Measurements from ENCODE around the gene GNB1L. TPM values are rescaled to one million over a fixed set of nuclear protein-coding genes. Genes with fewer than 3 reads are reported as not detected.

The GNB1L gene
- total and polyA plus RNA-seq, 2 of the 13 experiments (the other 11 are each of a cell fraction or from before 2014, with no cell fraction given) = 2.5 to 7.4 TPM

DNA sequence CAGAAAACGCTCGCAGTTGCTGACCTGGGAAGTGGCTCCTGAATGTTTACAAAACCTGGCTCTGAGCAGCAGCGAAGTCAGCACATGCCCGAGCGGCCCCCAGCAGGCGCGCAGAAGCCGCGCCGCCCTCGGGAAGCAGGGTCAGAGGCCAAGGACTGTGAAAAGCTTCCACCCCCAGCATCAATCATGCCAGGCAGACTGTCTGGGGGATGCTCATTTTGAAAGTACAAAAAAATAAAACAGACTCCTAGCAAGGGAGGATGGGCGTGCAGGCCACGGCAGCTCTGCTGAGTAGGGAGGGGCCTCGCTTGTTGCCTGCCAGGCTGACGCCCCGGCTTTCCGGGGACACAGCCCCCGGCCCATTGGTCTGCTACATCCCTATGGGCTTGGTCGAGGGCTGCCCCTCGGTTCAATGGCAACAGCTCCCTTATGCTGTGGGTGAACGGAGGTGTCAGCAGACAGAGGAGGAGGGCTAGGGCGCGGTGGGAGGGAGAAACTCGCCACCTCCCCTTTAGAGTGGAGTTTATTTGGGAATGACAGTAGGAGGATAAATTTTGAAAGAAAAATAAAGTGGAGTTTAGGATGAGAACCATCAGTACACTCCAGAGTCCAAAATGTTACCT is 37.7 kb upstream of the GNB1L start (continued):
- TF ChIP-seq ZBTB42 (CRISPR knock-in tag; IDR thresholded peaks at IDR 0.05) (peak; percentile 79; the same call in 1 of the 2 replicates), SMARCC2 (IDR thresholded peaks at IDR 0.05) (no peak), ZNF564 (CRISPR knock-in tag; IDR thresholded peaks at IDR 0.05) (peak; percentile 95; the same call in 1 of the 2 replicates), ZNF777 (CRISPR knock-in tag; IDR thresholded peaks at IDR 0.05) (peak; percentile 72), AHR (CRISPR knock-in tag; IDR thresholded peaks at IDR 0.05) (0 out of 2 replicates have a peak, but pooled peaks have one; percentile 59), GTF3A (CRISPR knock-in tag; conservative IDR thresholded peaks at IDR 0.05) (no peak), ZNF543 (CRISPR knock-in tag; IDR thresholded peaks at IDR 0.05) (peak; percentile 80; the same call in 1 of the 2 replicates), ZNF274 (CRISPR knock-in tag; IDR thresholded peaks at IDR 0.05) (peak; percentile 98), HNRNPL (IDR thresholded peaks at IDR 0.05; ENCODE audit: low read depth, low read length) (peak; percentile 89), CBX2 (IDR thresholded peaks at IDR 0.05; ENCODE audit: low read depth, low read length) (no peak), CBX2 (CRISPR knock-in tag; IDR thresholded peaks at IDR 0.05; ENCODE audit: low read depth) (no peak), TAF15 (IDR thresholded peaks at IDR 0.05; ENCODE audit: low read depth, low read length, poor library complexity, severe bottlenecking) (no peak)
- TF ChIP-seq, protein P1, sequence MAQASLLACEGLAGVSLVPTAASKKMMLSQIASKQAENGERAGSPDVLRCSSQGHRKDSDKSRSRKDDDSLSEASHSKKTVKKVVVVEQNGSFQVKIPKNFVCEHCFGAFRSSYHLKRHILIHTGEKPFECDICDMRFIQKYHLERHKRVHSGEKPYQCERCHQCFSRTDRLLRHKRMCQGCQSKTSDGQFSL (CRISPR knock-in tag; IDR thresholded peaks at IDR 0.05) = peak; percentile 48; the same call in 1 of the 2 replicates
- TF ChIP-seq, protein P2, sequence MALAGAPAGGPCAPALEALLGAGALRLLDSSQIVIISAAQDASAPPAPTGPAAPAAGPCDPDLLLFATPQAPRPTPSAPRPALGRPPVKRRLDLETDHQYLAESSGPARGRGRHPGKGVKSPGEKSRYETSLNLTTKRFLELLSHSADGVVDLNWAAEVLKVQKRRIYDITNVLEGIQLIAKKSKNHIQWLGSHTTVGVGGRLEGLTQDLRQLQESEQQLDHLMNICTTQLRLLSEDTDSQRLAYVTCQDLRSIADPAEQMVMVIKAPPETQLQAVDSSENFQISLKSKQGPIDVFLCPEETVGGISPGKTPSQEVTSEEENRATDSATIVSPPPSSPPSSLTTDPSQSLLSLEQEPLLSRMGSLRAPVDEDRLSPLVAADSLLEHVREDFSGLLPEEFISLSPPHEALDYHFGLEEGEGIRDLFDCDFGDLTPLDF (CRISPR knock-in tag; IDR thresholded peaks at IDR 0.05) = peak; percentile 86
- TF ChIP-seq, protein P3, sequence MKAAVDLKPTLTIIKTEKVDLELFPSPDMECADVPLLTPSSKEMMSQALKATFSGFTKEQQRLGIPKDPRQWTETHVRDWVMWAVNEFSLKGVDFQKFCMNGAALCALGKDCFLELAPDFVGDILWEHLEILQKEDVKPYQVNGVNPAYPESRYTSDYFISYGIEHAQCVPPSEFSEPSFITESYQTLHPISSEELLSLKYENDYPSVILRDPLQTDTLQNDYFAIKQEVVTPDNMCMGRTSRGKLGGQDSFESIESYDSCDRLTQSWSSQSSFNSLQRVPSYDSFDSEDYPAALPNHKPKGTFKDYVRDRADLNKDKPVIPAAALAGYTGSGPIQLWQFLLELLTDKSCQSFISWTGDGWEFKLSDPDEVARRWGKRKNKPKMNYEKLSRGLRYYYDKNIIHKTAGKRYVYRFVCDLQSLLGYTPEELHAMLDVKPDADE (CRISPR knock-in tag; IDR thresholded peaks at IDR 0.05) = peak; percentile 86; the same call in 1 of the 2 replicates
- TF ChIP-seq, protein P4, sequence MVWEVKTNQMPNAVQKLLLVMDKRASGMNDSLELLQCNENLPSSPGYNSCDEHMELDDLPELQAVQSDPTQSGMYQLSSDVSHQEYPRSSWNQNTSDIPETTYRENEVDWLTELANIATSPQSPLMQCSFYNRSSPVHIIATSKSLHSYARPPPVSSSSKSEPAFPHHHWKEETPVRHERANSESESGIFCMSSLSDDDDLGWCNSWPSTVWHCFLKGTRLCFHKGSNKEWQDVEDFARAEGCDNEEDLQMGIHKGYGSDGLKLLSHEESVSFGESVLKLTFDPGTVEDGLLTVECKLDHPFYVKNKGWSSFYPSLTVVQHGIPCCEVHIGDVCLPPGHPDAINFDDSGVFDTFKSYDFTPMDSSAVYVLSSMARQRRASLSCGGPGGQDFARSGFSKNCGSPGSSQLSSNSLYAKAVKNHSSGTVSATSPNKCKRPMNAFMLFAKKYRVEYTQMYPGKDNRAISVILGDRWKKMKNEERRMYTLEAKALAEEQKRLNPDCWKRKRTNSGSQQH (CRISPR knock-in tag; IDR thresholded peaks at IDR 0.05; ENCODE audit: low read depth) = no peak; the same call in 1 of the 2 replicates
- TF ChIP-seq, protein P5, sequence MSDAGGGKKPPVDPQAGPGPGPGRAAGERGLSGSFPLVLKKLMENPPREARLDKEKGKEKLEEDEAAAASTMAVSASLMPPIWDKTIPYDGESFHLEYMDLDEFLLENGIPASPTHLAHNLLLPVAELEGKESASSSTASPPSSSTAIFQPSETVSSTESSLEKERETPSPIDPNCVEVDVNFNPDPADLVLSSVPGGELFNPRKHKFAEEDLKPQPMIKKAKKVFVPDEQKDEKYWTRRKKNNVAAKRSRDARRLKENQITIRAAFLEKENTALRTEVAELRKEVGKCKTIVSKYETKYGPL (CRISPR knock-in tag; IDR thresholded peaks at IDR 0.05) = peak; percentile 89
- TF ChIP-seq, protein P6, sequence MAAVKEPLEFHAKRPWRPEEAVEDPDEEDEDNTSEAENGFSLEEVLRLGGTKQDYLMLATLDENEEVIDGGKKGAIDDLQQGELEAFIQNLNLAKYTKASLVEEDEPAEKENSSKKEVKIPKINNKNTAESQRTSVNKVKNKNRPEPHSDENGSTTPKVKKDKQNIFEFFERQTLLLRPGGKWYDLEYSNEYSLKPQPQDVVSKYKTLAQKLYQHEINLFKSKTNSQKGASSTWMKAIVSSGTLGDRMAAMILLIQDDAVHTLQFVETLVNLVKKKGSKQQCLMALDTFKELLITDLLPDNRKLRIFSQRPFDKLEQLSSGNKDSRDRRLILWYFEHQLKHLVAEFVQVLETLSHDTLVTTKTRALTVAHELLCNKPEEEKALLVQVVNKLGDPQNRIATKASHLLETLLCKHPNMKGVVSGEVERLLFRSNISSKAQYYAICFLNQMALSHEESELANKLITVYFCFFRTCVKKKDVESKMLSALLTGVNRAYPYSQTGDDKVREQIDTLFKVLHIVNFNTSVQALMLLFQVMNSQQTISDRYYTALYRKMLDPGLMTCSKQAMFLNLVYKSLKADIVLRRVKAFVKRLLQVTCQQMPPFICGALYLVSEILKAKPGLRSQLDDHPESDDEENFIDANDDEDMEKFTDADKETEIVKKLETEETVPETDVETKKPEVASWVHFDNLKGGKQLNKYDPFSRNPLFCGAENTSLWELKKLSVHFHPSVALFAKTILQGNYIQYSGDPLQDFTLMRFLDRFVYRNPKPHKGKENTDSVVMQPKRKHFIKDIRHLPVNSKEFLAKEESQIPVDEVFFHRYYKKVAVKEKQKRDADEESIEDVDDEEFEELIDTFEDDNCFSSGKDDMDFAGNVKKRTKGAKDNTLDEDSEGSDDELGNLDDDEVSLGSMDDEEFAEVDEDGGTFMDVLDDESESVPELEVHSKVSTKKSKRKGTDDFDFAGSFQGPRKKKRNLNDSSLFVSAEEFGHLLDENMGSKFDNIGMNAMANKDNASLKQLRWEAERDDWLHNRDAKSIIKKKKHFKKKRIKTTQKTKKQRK (IDR thresholded peaks at IDR 0.05; ENCODE audit: low read length) = no peak
- TF ChIP-seq, protein P7, sequence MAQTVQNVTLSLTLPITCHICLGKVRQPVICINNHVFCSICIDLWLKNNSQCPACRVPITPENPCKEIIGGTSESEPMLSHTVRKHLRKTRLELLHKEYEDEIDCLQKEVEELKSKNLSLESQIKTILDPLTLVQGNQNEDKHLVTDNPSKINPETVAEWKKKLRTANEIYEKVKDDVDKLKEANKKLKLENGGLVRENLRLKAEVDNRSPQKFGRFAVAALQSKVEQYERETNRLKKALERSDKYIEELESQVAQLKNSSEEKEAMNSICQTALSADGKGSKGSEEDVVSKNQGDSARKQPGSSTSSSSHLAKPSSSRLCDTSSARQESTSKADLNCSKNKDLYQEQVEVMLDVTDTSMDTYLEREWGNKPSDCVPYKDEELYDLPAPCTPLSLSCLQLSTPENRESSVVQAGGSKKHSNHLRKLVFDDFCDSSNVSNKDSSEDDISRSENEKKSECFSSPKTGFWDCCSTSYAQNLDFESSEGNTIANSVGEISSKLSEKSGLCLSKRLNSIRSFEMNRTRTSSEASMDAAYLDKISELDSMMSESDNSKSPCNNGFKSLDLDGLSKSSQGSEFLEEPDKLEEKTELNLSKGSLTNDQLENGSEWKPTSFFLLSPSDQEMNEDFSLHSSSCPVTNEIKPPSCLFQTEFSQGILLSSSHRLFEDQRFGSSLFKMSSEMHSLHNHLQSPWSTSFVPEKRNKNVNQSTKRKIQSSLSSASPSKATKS (CRISPR knock-in tag; IDR thresholded peaks at IDR 0.05) = no peak

Data from HepG2 (cell line).